ENCODE data around the gene FMN1. TPM values are rescaled to one million over a fixed set of nuclear protein-coding genes. Genes with fewer than 3 reads are reported as not detected.

FMN1 gene
- total RNA-seq, 2 donors from 2014 or later = 13.7 to 17.1 TPM

GRCh38 chr15:33206366-33206765 lies 11.9 kb upstream of the FMN1 start:
- 26 to 36% methylated on average over 3 of the region's 3 CpGs for WGBS, 2 donors
- Histone ChIP-seq H3K27me3 (no peaks in the 10 kb centered on the region), H3K9me3 (no peaks in the 10 kb centered on the region), H3K36me3 (replicated peaks in 1 of 2; ENCODE audit: insufficient read depth in 1 of 2, low read depth in 2 of 2) (no peaks in the 10 kb centered on the region), H3K4me3 (no peak overlapping the region), H3K27ac (no peak overlapping the region), H3K4me1 (peaks cover 3% of the 10 kb centered on the region)
- DNase-seq (no peak), ATAC-seq (no peak)
- TF ChIP-seq CTCF (IDR thresholded peaks at IDR 0.05) (no peak), POLR2A (IDR thresholded peaks at IDR 0.05) (no peak)
- intact Hi-C loops (cut with DNase I) = no loop called here

GRCh38 chr15:33204926-33205325 lies 10.4 kb upstream of the FMN1 start:
- Histone ChIP-seq H3K36me3 (replicated peaks in 1 of 2; ENCODE audit: insufficient read depth in 1 of 2, low read depth in 2 of 2) (no peaks in the 10 kb centered on the region), H3K27me3 (no peaks in the 10 kb centered on the region), H3K4me1 (peaks cover 3% of the 10 kb centered on the region), H3K4me3 (no peak overlapping the region), H3K27ac (no peak overlapping the region), H3K9me3 (no peaks in the 10 kb centered on the region)
- no peak for ATAC-seq
- 70 to 81% methylated on average over 3 of the region's 3 CpGs for WGBS, 2 donors
- no peak for TF ChIP-seq POLR2A (IDR thresholded peaks at IDR 0.05)
- TF ChIP-seq CTCF (IDR thresholded peaks at IDR 0.05) = no peak
- DNase-seq = no peak
- intact Hi-C loops (cut with DNase I) = no loop called here

GRCh38 chr15:33204087-33204486 lies 9.6 kb upstream of the FMN1 start:
- H3K27me3 ChIP-seq = no peaks in the 10 kb centered on the region

GRCh38 chr15:33201491-33202231 lies 7.1 kb upstream of the FMN1 start:
- DNase-seq (peak; percentile 67 to 77 (median 76)), ATAC-seq (peak; percentile 93)
- TF ChIP-seq CTCF (IDR thresholded peaks at IDR 0.05) (peak in 3 of 7 experiments; percentile 20 to 30 (median 24)), POLR2A (IDR thresholded peaks at IDR 0.05) (peak in 1 of 3 donors; percentile 32)
- H3K36me3 ChIP-seq (replicated peaks in 1 of 2; ENCODE audit: insufficient read depth in 1 of 2, low read depth in 2 of 2) = no peaks in the 10 kb centered on the region
- intact Hi-C loops (cut with DNase I) = no loop called here
- H3K4me1 ChIP-seq = peaks cover 3% of the 10 kb centered on the region
- H3K9me3 ChIP-seq = no peaks in the 10 kb centered on the region
- H3K4me3 ChIP-seq = no peak overlapping the region
- H3K27ac ChIP-seq = peak overlapping the region in 1 of 4 donors; percentile 14
- no peaks in the 10 kb centered on the region for H3K27me3 ChIP-seq
- WGBS, 2 donors = 9 to 17% methylated on average over 9 of the region's 9 CpGs

More at GRCh38 chr15:33204087-33204486, 9.6 kb upstream of the FMN1 start:
- H3K27ac ChIP-seq = no peak overlapping the region
- intact Hi-C loops (cut with DNase I) = no loop called here
- DNase-seq (no peak), ATAC-seq (no peak)
- TF ChIP-seq POLR2A (IDR thresholded peaks at IDR 0.05) (no peak), CTCF (IDR thresholded peaks at IDR 0.05) (no peak)
- no peak overlapping the region for H3K4me3 ChIP-seq
- H3K36me3 ChIP-seq (replicated peaks in 1 of 2; ENCODE audit: insufficient read depth in 1 of 2, low read depth in 2 of 2) = no peaks in the 10 kb centered on the region
- H3K9me3 ChIP-seq = no peaks in the 10 kb centered on the region
- H3K4me1 ChIP-seq = peaks cover 3% of the 10 kb centered on the region

- Histone ChIP-seq H3K36me3 (replicated peaks in 1 of 2; ENCODE audit: insufficient read depth in 1 of 2, low read depth in 2 of 2) (no peaks in the 10 kb centered on the region), H3K9me3 (no peaks in the 10 kb centered on the region), H3K27me3 (no peaks in the 10 kb centered on the region), H3K27ac (no peak overlapping the region), H3K4me3 (no peak overlapping the region), H3K4me1 (peaks cover 3% of the 10 kb centered on the region)
- no peak for ATAC-seq
- DNase-seq = no peak
- no peak for TF ChIP-seq POLR2A (IDR thresholded peaks at IDR 0.05)
- no peak for TF ChIP-seq CTCF (IDR thresholded peaks at IDR 0.05)
- intact Hi-C loops (cut with DNase I) = no loop called here
- 77 to 78% methylated on average over 7 of the region's 7 CpGs for WGBS, 2 donors
These were observed 6.4 kb upstream of the FMN1 start for GRCh38 chr15:33200903-33201302.

Data from body of pancreas (tissue), 4 donors.